ENCODE data around the gene TSPAN15.
A peak's percentile ranks its signal among the peaks of the same experiment; 100 is the strongest.

TSPAN15 gene

GRCh38 chr10:69406302-69406811, 44.9 kb upstream of the TSPAN15 start:
- TF ChIP-seq CTCF (IDR thresholded peaks at IDR 0.05; ENCODE audit: low read depth, low read length, missing control alignments): no peak
- no peak overlapping the region for H3K4me3 ChIP-seq (ENCODE audit: low read depth, low read length)
- in situ Hi-C loops (cut with HindIII; ENCODE audit: low sequenced_read_pairs): loop anchor here (5.0 kb wide), 2 partner anchors 179 to 231 kb away; no protein-coding TSS in a partner anchor
- no peak for DNase-seq (ENCODE audit: low read depth)

- no peak for TF ChIP-seq CTCF (IDR thresholded peaks at IDR 0.05; ENCODE audit: low read depth, low read length, missing control alignments)
- DNase-seq (ENCODE audit: low read depth): no peak
- H3K4me3 ChIP-seq (ENCODE audit: low read depth, low read length): no peak overlapping the region
- in situ Hi-C loops (cut with HindIII; ENCODE audit: low sequenced_read_pairs): loop anchor here (5.0 kb wide), 2 partner anchors 180 to 230 kb away; no protein-coding TSS in a partner anchor
These were observed 44.3 kb upstream of the TSPAN15 start for GRCh38 chr10:69406816-69407580.

GRCh38 chr10:69407621-69408301, 43.5 kb upstream of the TSPAN15 start:
- in situ Hi-C loops (cut with HindIII; ENCODE audit: low sequenced_read_pairs): loop anchor here (5.0 kb wide), 2 partner anchors 180 to 230 kb away; no protein-coding TSS in a partner anchor
- DNase-seq (ENCODE audit: low read depth): no peak

GRCh38 chr10:69408318-69409175, 42.7 kb upstream of the TSPAN15 start:
- in situ Hi-C loops (cut with HindIII; ENCODE audit: low sequenced_read_pairs): loop anchor here (5.0 kb wide), 2 partner anchors 181 to 229 kb away; no protein-coding TSS in a partner anchor
- H3K4me3 ChIP-seq (ENCODE audit: low read depth, low read length): peak overlapping the region; percentile 34
- TF ChIP-seq CTCF (IDR thresholded peaks at IDR 0.05; ENCODE audit: low read depth, low read length, missing control alignments): peak; percentile 62
- DNase-seq (ENCODE audit: low read depth): peak; percentile 86

More at GRCh38 chr10:69407621-69408301, 43.5 kb upstream of the TSPAN15 start:
- no peak overlapping the region for H3K4me3 ChIP-seq (ENCODE audit: low read depth, low read length)
- peak; percentile 31 for TF ChIP-seq CTCF (IDR thresholded peaks at IDR 0.05; ENCODE audit: low read depth, low read length, missing control alignments)

- peak overlapping the region; percentile 34 for H3K4me3 ChIP-seq (ENCODE audit: low read depth, low read length)
- in situ Hi-C loops (cut with HindIII; ENCODE audit: low sequenced_read_pairs): loop anchor here (5.0 kb wide), 2 partner anchors 182 to 228 kb away; no protein-coding TSS in a partner anchor
- TF ChIP-seq CTCF (IDR thresholded peaks at IDR 0.05; ENCODE audit: low read depth, low read length, missing control alignments): no peak
- no peak for DNase-seq (ENCODE audit: low read depth)
These were observed 42.1 kb upstream of the TSPAN15 start for GRCh38 chr10:69409176-69409495.

GRCh38 chr10:69409968-69410367, 41.3 kb upstream of the TSPAN15 start:
- TF ChIP-seq CTCF (IDR thresholded peaks at IDR 0.05; ENCODE audit: low read depth, low read length, missing control alignments): no peak
- no peak overlapping the region for H3K4me3 ChIP-seq (ENCODE audit: low read depth, low read length)
- in situ Hi-C loops (cut with HindIII; ENCODE audit: low sequenced_read_pairs): loop anchor here (5.0 kb wide), 2 partner anchors 183 to 227 kb away; no protein-coding TSS in a partner anchor
- no peak for DNase-seq (ENCODE audit: low read depth)

Measured in astrocyte of the cerebellum (primary cell).